ENCODE measurements around the gene JUNB. TPM values are rescaled to one million over a fixed set of nuclear protein-coding genes. Genes with fewer than 3 reads are reported as not detected.

JUNB gene
- total and polyA plus RNA-seq, 12 donors, result 4.2 to 594 (median 247) TPM

GRCh38 chr19:12799742-12800465 is 8.6 kb downstream of the JUNB start:
- no peaks in the 10 kb centered on the region for H3K27me3 ChIP-seq
- TF ChIP-seq CTCF (IDR thresholded peaks at IDR 0.05), result no peak
- peak overlapping the region in 2 of 5 donors; percentile 88 for H3K27ac ChIP-seq
- no peak overlapping the region for H3K4me3 ChIP-seq
- intact Hi-C loops (cut with DNase I), result loop anchor here (5.0 kb wide), 3 partner anchors 33 to 42 kb away; no protein-coding TSS in a partner anchor
- no peaks in the 10 kb centered on the region for H3K9me3 ChIP-seq (replicated peaks in 1 of 3)
- peaks cover 0 to 30% of the 10 kb centered on the region in 2 donors for H3K36me3 ChIP-seq (replicated peaks in 1 of 2)
- peaks cover 8 to 31% of the 10 kb centered on the region in 2 donors for H3K4me1 ChIP-seq (replicated peaks in 1 of 2)
- DNase-seq, result peak in 2 of 7 donors; percentile 34 to 54
- WGBS, 4 donors, result 78 to 86% (median 81%) methylated on average over 8 to 18 of the region's 18 CpGs

DNA sequence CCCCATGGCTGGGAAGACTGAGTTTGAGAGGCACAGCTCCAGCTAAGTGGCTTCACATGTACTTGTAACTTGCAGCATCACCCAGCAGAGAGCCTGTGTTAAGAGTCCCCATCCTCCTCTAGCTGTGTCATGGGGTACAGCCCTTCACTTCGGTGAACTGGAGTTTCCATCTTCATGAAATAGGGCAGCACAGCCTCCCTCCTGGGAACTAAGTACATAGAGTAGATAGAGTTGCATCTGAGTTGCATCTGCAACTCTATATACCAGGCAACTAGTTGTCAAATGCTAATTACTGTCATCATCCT is 9.1 kb downstream of the JUNB start:
- peak overlapping the region in 4 of 5 donors; percentile 66 to 88 (median 80) for H3K27ac ChIP-seq

DNA sequence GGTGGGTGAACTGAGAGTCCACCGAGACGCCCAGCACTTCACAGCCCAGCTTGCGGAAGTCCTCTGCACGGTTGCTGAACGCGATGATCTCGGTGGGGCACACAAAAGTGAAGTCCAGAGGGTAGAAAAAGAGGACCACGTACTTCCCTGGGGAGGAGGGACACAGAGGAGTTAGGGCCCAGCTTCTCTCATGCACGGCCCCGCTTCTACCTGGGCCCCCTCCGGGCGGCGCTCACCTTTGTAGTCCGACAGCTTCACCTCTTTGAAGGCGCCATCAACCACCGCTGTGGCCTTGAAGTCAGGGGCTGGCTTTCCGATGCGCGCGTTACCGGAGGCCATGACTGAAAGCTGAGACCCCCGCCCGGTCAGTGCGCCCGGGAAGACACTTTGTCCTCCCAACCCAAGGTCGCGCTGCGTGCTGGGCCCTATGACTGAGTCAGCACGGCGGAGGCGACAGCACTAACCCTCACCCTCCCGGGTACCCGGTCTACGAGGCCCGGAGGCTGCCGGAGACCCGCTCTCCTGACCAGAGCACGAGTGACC is 9.7 kb downstream of the JUNB start:
- no peak for TF ChIP-seq POLR2A (IDR thresholded peaks at IDR 0.05)
- TF ChIP-seq CTCF (IDR thresholded peaks at IDR 0.05), result no peak
- peak overlapping the region; percentile 29 to 91 (median 56) for H3K4me3 ChIP-seq
- peaks cover 0 to 30% of the 10 kb centered on the region in 2 donors for H3K36me3 ChIP-seq (replicated peaks in 1 of 2)
- DNase-seq, result peak; percentile 66 to 82 (median 76)
- H3K27me3 ChIP-seq, result no peaks in the 10 kb centered on the region
- H3K27ac ChIP-seq, result peak overlapping the region in 4 of 5 donors; percentile 66 to 88 (median 80)
- no peaks in the 10 kb centered on the region for H3K9me3 ChIP-seq (replicated peaks in 1 of 3)
- H3K4me1 ChIP-seq (replicated peaks in 1 of 2), result peaks cover 7 to 24% of the 10 kb centered on the region in 2 donors
- WGBS, 4 donors, result 3 to 20% (median 7%) methylated on average over 8 to 38 of the region's 38 CpGs
- intact Hi-C loops (cut with DNase I), result loop anchor here (5.0 kb wide), 2 partner anchors 34 to 41 kb away; no protein-coding TSS in a partner anchor

More for the DNA sequence above, 9.1 kb downstream of the JUNB start:
- Histone ChIP-seq H3K9me3 (replicated peaks in 1 of 3) (no peaks in the 10 kb centered on the region), H3K4me1 (replicated peaks in 1 of 2) (peaks cover 8 to 28% of the 10 kb centered on the region in 2 donors), H3K36me3 (replicated peaks in 1 of 2) (peaks cover 0 to 30% of the 10 kb centered on the region in 2 donors), H3K4me3 (peak overlapping the region in 1 of 4 donors; percentile 77), H3K27me3 (no peaks in the 10 kb centered on the region)
- intact Hi-C loops (cut with DNase I), result loop anchor here (5.0 kb wide), 2 partner anchors 33 to 42 kb away; no protein-coding TSS in a partner anchor
- WGBS, 4 donors, result 57 to 64% (median 61%) methylated on average over 1 of the region's 1 CpG; no CpG with 5 or more reads in 1 of the 4 donors
- TF ChIP-seq POLR2A (IDR thresholded peaks at IDR 0.05) (no peak), CTCF (IDR thresholded peaks at IDR 0.05) (no peak)
- DNase-seq, result peak in 1 of 7 donors; percentile 24

GRCh38 chr19:12801466-12802266 is 10.4 kb downstream of the JUNB start, which contains the start of the genes PRDX2 and THSD8:
TSS of gene PRDX2 (minus strand) at chr19:12801800. CDS start at chr19:12801261, 539 bp downstream.
TSS of gene THSD8 (plus strand) at chr19:12802069. CDS start at chr19:12802072, 3 bp downstream.
- H3K27ac ChIP-seq, result peak within 1 kb of the TSS in 4 of 5 donors; percentile 66 to 88 (median 80)
- DNase-seq, result peak; percentile 81 to 90 (median 87)
- peaks cover 6 to 21% of the 10 kb centered on the region in 2 donors for H3K4me1 ChIP-seq (replicated peaks in 1 of 2)
- 0 to 1% (median 0%) methylated on average over 3 to 78 of the region's 78 CpGs for WGBS, 4 donors
- H3K4me3 ChIP-seq, result peak within 1 kb of the TSS; percentile 29 to 91 (median 56)
- TF ChIP-seq POLR2A (IDR thresholded peaks at IDR 0.05) (peak; percentile 95), CTCF (IDR thresholded peaks at IDR 0.05) (peak in 4 of 6 experiments; percentile 3 to 24 (median 13))
- H3K36me3 ChIP-seq (replicated peaks in 1 of 2), result peaks cover 0 to 30% of the 10 kb centered on the region in 2 donors
- H3K27me3 ChIP-seq, result no peaks in the 10 kb centered on the region
- intact Hi-C loops (cut with DNase I), result loop anchor here (5.0 kb wide), 2 partner anchors 34 to 41 kb away; no protein-coding TSS in a partner anchor
- H3K9me3 ChIP-seq (replicated peaks in 1 of 3), result no peaks in the 10 kb centered on the region
